GM12878 (cell line): ENCODE results near the gene ACTBL2. TPM values are rescaled to one million over a fixed set of nuclear protein-coding genes. Genes with fewer than 3 reads are reported as not detected.

ENCODE experiments used
- ATAC-seq: fragments of 200-7000 bp; cut with Tn5 transposase; 3 replicates; pipeline ENCODE4 v1.9.1; 2020; ENCODE audit warnings: mild to moderate bottlenecking, moderate library complexity
- BruUV-seq: library from RNA; stranded (reverse); fragments of 400-500 nt; replicated peaks from 2 replicates; lab custom pipeline; 2021; lab: Mats Ljungman, UMichigan
- CTCF ChIA-PET: fragments of 300-600 bp; sonication (Branson Sonifier 250); formaldehyde crosslinking; extraction: SDS; loops from one replicate; lab custom pipeline; 2021; ENCODE audit warnings: inconsistent platforms; lab: Yijun Ruan, JAX
- POLR2A ChIA-PET: fragments of 350-600 bp; formaldehyde crosslinking; extraction: SDS; loops from one replicate; lab custom pipeline; 2021; ENCODE audit warnings: inconsistent platforms; lab: Charles Lee
- RAD21 ChIA-PET: fragments of 300-600 bp; sonication (Branson Sonifier 250); formaldehyde crosslinking; loops from one replicate; lab custom pipeline; 2023; ENCODE audit warnings: antibody characterized with exemption; ENCODE audit not compliant: unreplicated experiment; lab: Charles Lee
- SMC1A ChIA-PET: fragments of 300-600 bp; sonication (Branson Sonifier 250); formaldehyde crosslinking; loops from one replicate; lab custom pipeline; 2023; ENCODE audit not compliant: unreplicated experiment, uncharacterized antibody; lab: Charles Lee
- DNase-seq: peaks from one replicate; pipeline ENCODE4 v3.0.0-alpha.2; 2011; ENCODE audit warnings: low read depth, low spot score
- FAIRE-seq: peaks from 3 replicates; lab custom pipeline; 2011; peaks lifted over from hg19 to GRCh38; lab: Jason Lieb, UNC
- H2AFZ ChIP-seq: 2 replicates; pipeline ENCODE4 v1.6.0; 2011; ENCODE audit warnings: low read depth, low read length, control low read depth; ENCODE audit not compliant: control insufficient read depth
- H3K27ac ChIP-seq: 2 replicates; pipeline ENCODE4 v1.5.1; 2011; ENCODE audit warnings: control low read depth; ENCODE audit not compliant: control insufficient read depth, insufficient read depth
- H3K27me3 ChIP-seq, 2 experiments: replicated peaks in 1 of 2; 2 replicates each; pipeline versions ENCODE4 v1.6.0 to v1.6.1; 2011; ENCODE audit warnings: low read length in 1 of 2; ENCODE audit not compliant: control insufficient read depth in 2 of 2, insufficient read depth in 2 of 2
- H3K36me3 ChIP-seq, 2 experiments: 2 replicates each; pipeline ENCODE4 v1.5.1; 2011; ENCODE audit warnings: low read length in 1 of 2; ENCODE audit not compliant: control insufficient read depth in 2 of 2, insufficient read depth in 2 of 2
- H3K4me1 ChIP-seq: 2 replicates; pipeline ENCODE4 v1.6.1; 2011; ENCODE audit warnings: mild to moderate bottlenecking, low read length, moderate library complexity, mixed read lengths; ENCODE audit not compliant: control insufficient read depth, insufficient read depth
- H3K4me2 ChIP-seq: 2 replicates; pipeline ENCODE4 v1.6.0; 2011; ENCODE audit warnings: control low read depth; ENCODE audit not compliant: control insufficient read depth, insufficient read depth
- H3K4me3 ChIP-seq: fragments of 200-600 bp; sonication (generic); 2 replicates; pipeline ENCODE4 v1.5.1; 2016
- H3K79me2 ChIP-seq: 2 replicates; pipeline ENCODE4 v1.6.0; 2011; ENCODE audit warnings: low read length; ENCODE audit not compliant: control insufficient read depth, insufficient read depth
- H3K9ac ChIP-seq: 2 replicates; pipeline ENCODE4 v1.8.0; 2011; ENCODE audit warnings: low read length, control low read depth, mixed read lengths; ENCODE audit not compliant: control insufficient read depth, insufficient read depth
- H3K9me3 ChIP-seq: replicated peaks from 3 replicates; pipeline ENCODE4 v1.5.1; 2011; ENCODE audit warnings: mild to moderate bottlenecking, low read length; ENCODE audit not compliant: control insufficient read depth, insufficient read depth
- H4K20me1 ChIP-seq: 2 replicates; pipeline ENCODE4 v1.6.0; 2011; ENCODE audit not compliant: control insufficient read depth, insufficient read depth
- BMI1 ChIP-seq: fragments of 450-650 bp; IDR thresholded peaks from 2 replicates; pipeline ENCODE4 v1.6.1; 2016; ENCODE audit warnings: mild to moderate bottlenecking, moderate library complexity, borderline replicate concordance
- CEBPB ChIP-seq, 2 experiments: fragments of 150-350 bp in 1 of 2; IDR thresholded peaks; 2 replicates each; pipeline ENCODE4 v1.6.1; 2012 to 2014; ENCODE audit warnings: low read depth in 2 of 2, low read length in 2 of 2, borderline replicate concordance in 1 of 2, inconsistent platforms in 1 of 2
- CEBPZ ChIP-seq: fragments of 150-350 bp; IDR thresholded peaks from 2 replicates; pipeline ENCODE4 v1.6.1; 2016; ENCODE audit warnings: low read depth, low read length
- CTCF ChIP-seq, 3 experiments: IDR thresholded peaks in 2 of 3; conservative IDR thresholded peaks in 1 of 3; 2 replicates each; pipeline ENCODE4 v1.5.1; 2011; ENCODE audit warnings: low read depth in 3 of 3, low read length in 3 of 3, mild to moderate bottlenecking in 3 of 3, control low read depth in 2 of 3, moderate library complexity in 2 of 3, inconsistent platforms in 1 of 3, mixed read lengths in 1 of 3; ENCODE audit not compliant: control insufficient read depth in 2 of 3, insufficient read depth in 1 of 3; ENCODE audit errors: extremely low read depth in 1 of 3
- EGR1 ChIP-seq, 2 experiments: IDR thresholded peaks; 1 replicate in 1 of 2; 2 replicates in 1 of 2; pipeline ENCODE4 v1.6.1; 2011 to 2012; ENCODE audit warnings: low read depth in 2 of 2, low read length in 2 of 2, borderline replicate concordance in 1 of 2, mild to moderate bottlenecking in 1 of 2, moderate library complexity in 1 of 2
- ESRRA ChIP-seq: IDR thresholded peaks from 2 replicates; pipeline ENCODE4 v1.6.1; 2012; ENCODE audit warnings: mild to moderate bottlenecking, low read length, improper control_type of control experiment
- EZH2 ChIP-seq: IDR thresholded peaks from 2 replicates; pipeline ENCODE4 v1.6.1; 2012; ENCODE audit warnings: low read depth, mild to moderate bottlenecking, control low read depth, inconsistent platforms, low read length, borderline replicate concordance; ENCODE audit not compliant: control insufficient read depth
- KAT2A ChIP-seq: conservative IDR thresholded peaks from 2 replicates; pipeline ENCODE4 v1.6.1; 2011; ENCODE audit warnings: low read depth, low read length; ENCODE audit not compliant: control insufficient read depth
- RELA ChIP-seq: fragments of 450-650 bp; IDR thresholded peaks from 2 replicates; pipeline ENCODE4 v1.8.0; 2014; ENCODE audit warnings: borderline replicate concordance; ENCODE audit not compliant: partially characterized antibody
- RFX5 ChIP-seq: IDR thresholded peaks from 2 replicates; pipeline ENCODE4 v1.6.1; 2011; ENCODE audit warnings: low read depth, low read length, improper control_type of control experiment
- ZNF217 ChIP-seq: fragments of 450-650 bp; IDR thresholded peaks from 2 replicates; pipeline ENCODE4 v1.6.1; 2017; ENCODE audit warnings: antibody characterized with exemption, mild to moderate bottlenecking
- ZZZ3 ChIP-seq: IDR thresholded peaks from 2 replicates; pipeline ENCODE4 v1.6.1; 2011; ENCODE audit warnings: low read depth; ENCODE audit not compliant: control insufficient read depth, insufficient read length
- whole genome bisulfite sequencing: methylation state at CpG from one replicate; pipeline ENCODE4 v1.1.6; 2016; ENCODE audit warnings: low lambda C conversion rate; ENCODE audit not compliant: insufficient replicate concordance, insufficient coverage; ENCODE audit errors: missing lambda C conversion rate; 5-methylcytosine and 5-hydroxymethylcytosine counted together
- in situ Hi-C: fragments of 300-500 bp; cut with MboI; formaldehyde crosslinking; loops from 9 replicates; pipeline ENCODE4 v1.14.3; 2018; ENCODE audit warnings: mixed read lengths
- intact Hi-C: fragments of 100-400 bp; cut with micrococcal nuclease; formaldehyde crosslinking; loops from one replicate; pipeline ENCODE4 v1.14.2; 2022; ENCODE audit not compliant: unreplicated experiment
- polyA plus RNA-seq, 11 experiments: library from polyadenylated mRNA; depleted of rRNA in 4 of 11; unstranded in 6 of 11; stranded (reverse) in 5 of 11; fragments of >200 nt; fragmentation: Nextera tagmentation in 4 of 11; fragmentation: Illumina TruSeq in 1 of 11; extraction: Ambion mirVana in 4 of 11; extraction: Trizol in 1 of 11; gene quantifications; 1 replicate in 1 of 11; 2 replicates in 10 of 11; pipeline versions ENCODE4 v1.2.1 to v1.2.3, GENCODE V29; 2011 to 2016; ENCODE audit warnings: inconsistent platforms in 2 of 11, missing spikeins in 2 of 11, low read depth in 1 of 11
- total RNA-seq, 4 experiments: library from RNA; depleted of rRNA in 3 of 4; stranded (reverse); fragments of >200 nt in 3 of 4; fragmentation: Illumina TruSeq in 1 of 4; extraction: Trizol in 1 of 4; gene quantifications; 2 replicates each; pipeline versions ENCODE4 v1.2.1 to v1.2.3, GENCODE V29; 2013 to 2021
- TF ChIP-seq, protein P1 (sequence below): fragments of 450-650 bp; conservative IDR thresholded peaks from 2 replicates; pipeline ENCODE4 v1.6.1; 2017; ENCODE audit warnings: mild to moderate bottlenecking, moderate library complexity

Gene ACTBL2
- total and polyA plus RNA-seq, 10 of the 15 experiments (the other 5 are each of a cell fraction or from before 2014, with no cell fraction given), result 0.04 to 0.06 (median 0.04) TPM; not detected in 7

GRCh38 chr5:57492632-57493031, 10.0 kb upstream of the ACTBL2 start:
- ChIA-PET POLR2A (no interaction called here), CTCF (interaction anchor here (1.3 to 1.5 kb wide), 2 partner anchors 27 to 154 kb away, joined by 3 to 4 read pairs; no protein-coding TSS in a partner anchor)
- ATAC-seq (no peak), DNase-seq (no peak), FAIRE-seq (no peak)
- H3K9me3 ChIP-seq, result no peaks in the 10 kb centered on the region
- 35% methylated on average over 3 of the region's 3 CpGs for WGBS
- H3K79me2 ChIP-seq, result no peaks in the 10 kb centered on the region
- H4K20me1 ChIP-seq, result no peaks in the 10 kb centered on the region
- no peak overlapping the region for H2AFZ ChIP-seq
- intact Hi-C loops, result loop anchor here (10.0 kb wide), 1 partner anchor 58 kb away; no protein-coding TSS in a partner anchor
- no peak for TF ChIP-seq ZZZ3
- TF ChIP-seq CEBPZ, result no peak
- TF ChIP-seq ZNF217, result no peak
- no peak for TF ChIP-seq CEBPB (IDR thresholded peaks at IDR 0.05; ENCODE audit: borderline replicate concordance in 1 of 2, low read depth in 2 of 2, low read length in 2 of 2)
- no peak for TF ChIP-seq EGR1 (IDR thresholded peaks at IDR 0.05; ENCODE audit: borderline replicate concordance in 1 of 2, low read depth in 2 of 2, low read length in 2 of 2)
- TF ChIP-seq, protein P1, sequence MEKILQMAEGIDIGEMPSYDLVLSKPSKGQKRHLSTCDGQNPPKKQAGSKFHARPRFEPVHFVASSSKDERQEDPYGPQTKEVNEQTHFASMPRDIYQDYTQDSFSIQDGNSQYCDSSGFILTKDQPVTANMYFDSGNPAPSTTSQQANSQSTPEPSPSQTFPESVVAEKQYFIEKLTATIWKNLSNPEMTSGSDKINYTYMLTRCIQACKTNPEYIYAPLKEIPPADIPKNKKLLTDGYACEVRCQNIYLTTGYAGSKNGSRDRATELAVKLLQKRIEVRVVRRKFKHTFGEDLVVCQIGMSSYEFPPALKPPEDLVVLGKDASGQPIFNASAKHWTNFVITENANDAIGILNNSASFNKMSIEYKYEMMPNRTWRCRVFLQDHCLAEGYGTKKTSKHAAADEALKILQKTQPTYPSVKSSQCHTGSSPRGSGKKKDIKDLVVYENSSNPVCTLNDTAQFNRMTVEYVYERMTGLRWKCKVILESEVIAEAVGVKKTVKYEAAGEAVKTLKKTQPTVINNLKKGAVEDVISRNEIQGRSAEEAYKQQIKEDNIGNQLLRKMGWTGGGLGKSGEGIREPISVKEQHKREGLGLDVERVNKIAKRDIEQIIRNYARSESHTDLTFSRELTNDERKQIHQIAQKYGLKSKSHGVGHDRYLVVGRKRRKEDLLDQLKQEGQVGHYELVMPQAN, result no peak
- no peak for TF ChIP-seq CTCF (IDR thresholded peaks at IDR 0.05 in 2 of 3, conservative IDR thresholded peaks at IDR 0.05 in 1 of 3; ENCODE audit: control insufficient read depth in 2 of 3, extremely low read depth in 1 of 3, insufficient read depth in 1 of 3, low read depth in 3 of 3, low read length in 3 of 3)
- TF ChIP-seq ESRRA, result no peak
- TF ChIP-seq RELA, result no peak
- TF ChIP-seq RFX5, result no peak
- TF ChIP-seq BMI1, result no peak
- TF ChIP-seq EZH2, result no peak
- TF ChIP-seq KAT2A, result no peak
- TF ChIP-seq, all 136 proteins: peak for 0
- in situ Hi-C loops, result no loop called here
- no TSS peak for BruUV-seq
- Histone ChIP-seq H3K4me3 (no peak overlapping the region), H3K9ac (no peak overlapping the region), H3K27me3 (no peaks in the 10 kb centered on the region), H3K4me2 (no peak overlapping the region), H3K4me1 (peaks cover 8% of the 10 kb centered on the region), H3K36me3 (no peaks in the 10 kb centered on the region), H3K27ac (no peak overlapping the region)
- ChIA-PET RAD21 (interaction anchor here (1.2 kb wide), 1 partner anchor 8 kb away, joined by 3 read pairs; no protein-coding TSS in a partner anchor), SMC1A (interaction anchor here (1.0 to 1.3 kb wide), 3 partner anchors 31 to 282 kb away, joined by 3 to 4 read pairs (median 3); no protein-coding TSS in a partner anchor)
